ENCODE results near the gene HLA-E.
"Not testable (repeated sequence)": the region's sequence is repeated elsewhere in the genome, so short reads cannot be mapped to it uniquely, and the experiment has no call there.

HLA-E gene

DNA sequence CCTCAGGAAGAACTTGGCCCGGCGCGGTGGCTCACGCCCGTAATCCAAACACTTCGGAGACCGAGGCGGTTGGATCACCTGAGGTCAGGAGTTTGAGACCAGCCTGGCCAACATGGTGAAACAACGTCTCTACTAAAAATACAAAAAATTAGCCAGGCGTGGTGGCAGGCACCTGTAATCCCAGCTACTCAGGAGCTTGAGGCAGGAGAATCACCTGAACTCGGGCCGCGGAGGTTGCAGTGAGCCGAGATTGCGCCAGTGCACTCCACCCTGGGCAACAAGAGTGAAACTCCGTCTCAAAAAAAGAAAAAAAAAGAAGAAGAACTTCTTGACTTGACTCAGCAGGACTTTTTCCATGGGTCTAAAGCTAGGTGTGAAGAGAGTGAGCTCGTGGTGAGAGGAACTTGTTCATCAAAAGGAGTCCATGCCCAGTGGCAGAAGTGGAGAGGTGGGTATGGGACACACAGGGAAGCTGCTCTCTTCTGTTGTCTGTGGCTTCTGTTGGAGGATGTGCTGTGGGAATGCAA, 40.1 kb downstream of the HLA-E start:
- not testable (repeated sequence) for H3K27me3 ChIP-seq (ENCODE audit: insufficient read depth, poor library complexity, severe bottlenecking); H3K4me3 ChIP-seq (replicated peaks; ENCODE audit: insufficient read depth, low read length)
- peak in 1 of 2 experiments; percentile 66 for DNase-seq (ENCODE audit: low read depth in 1 of 2, low spot score in 1 of 2)
- H3K27ac ChIP-seq (replicated peaks) = peak overlapping the region; percentile 37

DNA sequence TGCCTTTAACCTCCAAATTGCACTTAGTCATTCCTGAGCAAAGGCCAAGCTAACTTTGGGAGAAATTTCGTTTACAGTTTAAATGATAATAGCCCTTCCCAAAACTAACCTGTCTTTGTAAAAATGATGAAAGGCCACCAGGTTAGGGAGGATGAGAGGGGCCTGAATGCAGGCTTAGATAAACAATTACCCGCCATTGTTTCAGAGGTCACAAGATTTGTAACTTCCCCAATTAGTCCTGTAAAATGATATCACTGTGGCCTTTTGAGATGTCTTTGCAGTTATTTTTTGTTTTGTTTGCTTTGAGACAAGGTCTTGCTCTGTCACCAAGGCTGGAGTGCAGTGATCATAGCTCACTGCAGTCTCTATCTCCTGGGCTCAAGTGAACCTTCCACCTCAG, 40.7 kb downstream of the HLA-E start:
- TF ChIP-seq, protein P1, sequence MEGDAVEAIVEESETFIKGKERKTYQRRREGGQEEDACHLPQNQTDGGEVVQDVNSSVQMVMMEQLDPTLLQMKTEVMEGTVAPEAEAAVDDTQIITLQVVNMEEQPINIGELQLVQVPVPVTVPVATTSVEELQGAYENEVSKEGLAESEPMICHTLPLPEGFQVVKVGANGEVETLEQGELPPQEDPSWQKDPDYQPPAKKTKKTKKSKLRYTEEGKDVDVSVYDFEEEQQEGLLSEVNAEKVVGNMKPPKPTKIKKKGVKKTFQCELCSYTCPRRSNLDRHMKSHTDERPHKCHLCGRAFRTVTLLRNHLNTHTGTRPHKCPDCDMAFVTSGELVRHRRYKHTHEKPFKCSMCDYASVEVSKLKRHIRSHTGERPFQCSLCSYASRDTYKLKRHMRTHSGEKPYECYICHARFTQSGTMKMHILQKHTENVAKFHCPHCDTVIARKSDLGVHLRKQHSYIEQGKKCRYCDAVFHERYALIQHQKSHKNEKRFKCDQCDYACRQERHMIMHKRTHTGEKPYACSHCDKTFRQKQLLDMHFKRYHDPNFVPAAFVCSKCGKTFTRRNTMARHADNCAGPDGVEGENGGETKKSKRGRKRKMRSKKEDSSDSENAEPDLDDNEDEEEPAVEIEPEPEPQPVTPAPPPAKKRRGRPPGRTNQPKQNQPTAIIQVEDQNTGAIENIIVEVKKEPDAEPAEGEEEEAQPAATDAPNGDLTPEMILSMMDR (IDR thresholded peaks at IDR 0.05; ENCODE audit: insufficient read depth, low read length) = no peak
- TF ChIP-seq, protein P2, sequence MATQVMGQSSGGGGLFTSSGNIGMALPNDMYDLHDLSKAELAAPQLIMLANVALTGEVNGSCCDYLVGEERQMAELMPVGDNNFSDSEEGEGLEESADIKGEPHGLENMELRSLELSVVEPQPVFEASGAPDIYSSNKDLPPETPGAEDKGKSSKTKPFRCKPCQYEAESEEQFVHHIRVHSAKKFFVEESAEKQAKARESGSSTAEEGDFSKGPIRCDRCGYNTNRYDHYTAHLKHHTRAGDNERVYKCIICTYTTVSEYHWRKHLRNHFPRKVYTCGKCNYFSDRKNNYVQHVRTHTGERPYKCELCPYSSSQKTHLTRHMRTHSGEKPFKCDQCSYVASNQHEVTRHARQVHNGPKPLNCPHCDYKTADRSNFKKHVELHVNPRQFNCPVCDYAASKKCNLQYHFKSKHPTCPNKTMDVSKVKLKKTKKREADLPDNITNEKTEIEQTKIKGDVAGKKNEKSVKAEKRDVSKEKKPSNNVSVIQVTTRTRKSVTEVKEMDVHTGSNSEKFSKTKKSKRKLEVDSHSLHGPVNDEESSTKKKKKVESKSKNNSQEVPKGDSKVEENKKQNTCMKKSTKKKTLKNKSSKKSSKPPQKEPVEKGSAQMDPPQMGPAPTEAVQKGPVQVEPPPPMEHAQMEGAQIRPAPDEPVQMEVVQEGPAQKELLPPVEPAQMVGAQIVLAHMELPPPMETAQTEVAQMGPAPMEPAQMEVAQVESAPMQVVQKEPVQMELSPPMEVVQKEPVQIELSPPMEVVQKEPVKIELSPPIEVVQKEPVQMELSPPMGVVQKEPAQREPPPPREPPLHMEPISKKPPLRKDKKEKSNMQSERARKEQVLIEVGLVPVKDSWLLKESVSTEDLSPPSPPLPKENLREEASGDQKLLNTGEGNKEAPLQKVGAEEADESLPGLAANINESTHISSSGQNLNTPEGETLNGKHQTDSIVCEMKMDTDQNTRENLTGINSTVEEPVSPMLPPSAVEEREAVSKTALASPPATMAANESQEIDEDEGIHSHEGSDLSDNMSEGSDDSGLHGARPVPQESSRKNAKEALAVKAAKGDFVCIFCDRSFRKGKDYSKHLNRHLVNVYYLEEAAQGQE (IDR thresholded peaks at IDR 0.05; ENCODE audit: insufficient replicate concordance, low read depth) = no peak
- TF ChIP-seq POLR2AphosphoS5 (IDR thresholded peaks at IDR 0.05; ENCODE audit: low read depth) (no peak), GABPA (IDR thresholded peaks at IDR 0.05; ENCODE audit: low read depth) (no peak), SPI1 (IDR thresholded peaks at IDR 0.05; ENCODE audit: borderline replicate concordance, low read depth) (no peak)
- H3K4me3 ChIP-seq (replicated peaks; ENCODE audit: insufficient read depth, low read length) = no peak overlapping the region
- H3K27ac ChIP-seq (replicated peaks) = peak overlapping the region; percentile 37
- H3K27me3 ChIP-seq (ENCODE audit: insufficient read depth, poor library complexity, severe bottlenecking) = no peaks in the 10 kb centered on the region
- no peak for DNase-seq (ENCODE audit: low read depth in 1 of 2, low spot score in 1 of 2)

DNA sequence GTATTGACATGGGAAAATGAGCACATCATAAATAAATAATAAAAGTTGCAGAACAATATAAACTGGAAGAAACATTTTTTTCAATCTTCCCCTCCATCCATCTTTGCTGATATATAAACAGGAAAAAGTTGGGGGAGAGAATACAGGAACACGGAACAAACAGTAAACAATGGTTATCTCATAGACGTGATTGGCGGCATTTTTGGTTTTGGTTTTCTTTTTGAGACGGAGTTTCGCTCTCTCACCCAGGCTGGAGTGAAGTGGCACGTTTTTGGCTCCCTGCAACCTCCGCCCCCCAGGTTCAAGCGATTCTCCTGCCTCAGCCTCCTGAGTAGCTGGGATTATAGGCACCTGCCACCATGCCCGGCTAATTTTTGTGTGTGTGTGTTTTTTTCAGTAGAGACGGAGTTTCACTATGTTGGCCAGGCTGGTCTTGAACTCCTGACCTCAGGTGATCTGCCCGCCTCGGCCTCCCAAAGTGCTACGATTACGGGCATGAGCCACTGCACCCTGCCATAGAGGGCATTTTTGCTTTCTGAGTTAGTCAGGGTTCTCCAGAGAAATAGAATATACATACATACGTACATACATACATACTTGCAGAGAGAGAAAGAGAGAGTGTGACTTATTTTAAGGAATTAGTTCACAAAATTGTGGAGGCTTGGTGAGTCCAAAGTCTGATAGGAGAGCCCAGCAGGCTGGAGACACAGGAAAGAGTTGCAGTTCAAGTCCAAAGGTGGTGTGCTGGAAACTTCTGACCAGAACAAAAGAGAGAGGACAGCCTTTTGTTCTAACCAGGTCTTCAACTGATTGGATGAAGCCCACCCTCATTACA, 44.4 kb downstream of the HLA-E start:
- H3K27ac ChIP-seq (replicated peaks) = no peak overlapping the region
- no peaks in the 10 kb centered on the region for H3K27me3 ChIP-seq (ENCODE audit: insufficient read depth, poor library complexity, severe bottlenecking)
- no peak overlapping the region for H3K4me3 ChIP-seq (replicated peaks; ENCODE audit: insufficient read depth, low read length)
- TF ChIP-seq, protein P2 (IDR thresholded peaks at IDR 0.05; ENCODE audit: insufficient replicate concordance, low read depth) = no peak
- no peak for TF ChIP-seq GABPA (IDR thresholded peaks at IDR 0.05; ENCODE audit: low read depth)
- TF ChIP-seq SPI1 (IDR thresholded peaks at IDR 0.05; ENCODE audit: borderline replicate concordance, low read depth) = no peak
- TF ChIP-seq, protein P1 (IDR thresholded peaks at IDR 0.05; ENCODE audit: insufficient read depth, low read length) = no peak
- TF ChIP-seq POLR2AphosphoS5 (IDR thresholded peaks at IDR 0.05; ENCODE audit: low read depth) = no peak
- DNase-seq (ENCODE audit: low read depth in 1 of 2, low spot score in 1 of 2) = no peak

DNA sequence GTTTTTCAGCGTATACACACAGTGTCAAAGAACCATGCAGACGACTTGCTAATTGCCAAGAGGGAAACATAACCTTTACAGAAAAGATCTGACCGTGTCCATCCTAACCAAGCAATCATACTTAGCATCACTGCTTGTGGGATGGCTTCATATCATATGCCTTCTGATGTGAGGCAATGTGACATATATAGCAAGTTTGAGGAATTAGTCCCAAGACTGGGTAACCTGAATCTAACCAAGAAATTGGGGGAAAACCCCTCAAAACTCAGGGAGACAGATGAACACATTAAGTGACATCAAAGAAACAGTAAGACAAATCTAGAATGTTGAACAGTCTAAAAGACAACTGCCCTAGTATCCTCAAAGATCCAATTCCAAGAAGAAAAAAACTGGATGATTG, 48.6 kb downstream of the HLA-E start:
- Histone ChIP-seq H3K4me3 (replicated peaks; ENCODE audit: insufficient read depth, low read length) (no peak overlapping the region), H3K27me3 (ENCODE audit: insufficient read depth, poor library complexity, severe bottlenecking) (no peaks in the 10 kb centered on the region), H3K27ac (replicated peaks) (no peak overlapping the region)
- DNase-seq (ENCODE audit: low read depth in 1 of 2, low spot score in 1 of 2) = no peak
- no peak for TF ChIP-seq SPI1 (IDR thresholded peaks at IDR 0.05; ENCODE audit: borderline replicate concordance, low read depth)
- TF ChIP-seq, protein P1 (IDR thresholded peaks at IDR 0.05; ENCODE audit: insufficient read depth, low read length) = no peak
- TF ChIP-seq GABPA (IDR thresholded peaks at IDR 0.05; ENCODE audit: low read depth) = no peak
- no peak for TF ChIP-seq POLR2AphosphoS5 (IDR thresholded peaks at IDR 0.05; ENCODE audit: low read depth)
- TF ChIP-seq, protein P2 (IDR thresholded peaks at IDR 0.05; ENCODE audit: insufficient replicate concordance, low read depth) = no peak

Measured in HL-60 (cell line).